HepG2 (cell line): Measurements from ENCODE around the gene SLC9A8. TPM values are rescaled to one million over a fixed set of nuclear protein-coding genes. Genes with fewer than 3 reads are reported as not detected.

ENCODE experiments used
- ELF4 ChIP-seq: sonication (generic); formaldehyde crosslinking; IDR thresholded peaks from 2 replicates; pipeline ENCODE4 v1.5.0; 2020; ENCODE audit warnings: missing genetic modification reagents, mild to moderate bottlenecking, moderate library complexity, borderline replicate concordance
- NR2C2 ChIP-seq: sonication (generic); formaldehyde crosslinking; IDR thresholded peaks from 2 replicates; pipeline ENCODE4 v1.4.0; 2020; ENCODE audit warnings: missing genetic modification reagents, mild to moderate bottlenecking, moderate library complexity, borderline replicate concordance
- ZC3H13 ChIP-seq: sonication (generic); formaldehyde crosslinking; IDR thresholded peaks from 2 replicates; pipeline ENCODE4 v1.8.1; 2023; ENCODE audit warnings: mild to moderate bottlenecking, missing genetic modification reagents, moderate library complexity
- ZNF225 ChIP-seq: sonication (generic); formaldehyde crosslinking; IDR thresholded peaks from 2 replicates; pipeline ENCODE4 v1.4.0; 2020; ENCODE audit warnings: mild to moderate bottlenecking, missing genetic modification reagents
- ZNF850 ChIP-seq: sonication (generic); formaldehyde crosslinking; conservative IDR thresholded peaks from 2 replicates; pipeline ENCODE4 v1.9.0; 2021; ENCODE audit warnings: mild to moderate bottlenecking, missing genetic modification reagents
- ZSCAN31 ChIP-seq: sonication (generic); formaldehyde crosslinking; IDR thresholded peaks from 2 replicates; pipeline ENCODE4 v1.5.0; 2020; ENCODE audit warnings: low read depth, mild to moderate bottlenecking, missing genetic modification reagents
- polyA plus RNA-seq, 8 experiments: library from polyadenylated mRNA; depleted of rRNA in 3 of 8; stranded (reverse) in 7 of 8; unstranded in 1 of 8; fragments of >200 nt; fragmentation: Illumina TruSeq in 4 of 8; extraction: Trizol in 4 of 8; gene quantifications; 2 replicates each; pipeline versions ENCODE4 v1.2.1 to v1.2.3, GENCODE V29; 2011 to 2016; ENCODE audit warnings: low read depth in 4 of 8, missing spikeins in 1 of 8, mixed read lengths in 1 of 8; ENCODE audit not compliant: insufficient read depth in 1 of 8
- total RNA-seq, 5 experiments: library from RNA; depleted of rRNA; stranded (reverse); fragments of >200 nt; fragmentation: Illumina TruSeq; extraction: Trizol; gene quantifications; 2 replicates each; pipeline ENCODE4 v1.2.3, GENCODE V29; 2016; ENCODE audit warnings: low read depth in 1 of 5
- TF ChIP-seq, protein P1 (sequence below): sonication (generic); formaldehyde crosslinking; IDR thresholded peaks from 2 replicates; pipeline ENCODE4 v1.4.0; 2020; ENCODE audit warnings: missing genetic modification reagents, borderline replicate concordance
- TF ChIP-seq, protein P2 (sequence below): sonication (generic); formaldehyde crosslinking; IDR thresholded peaks from 2 replicates; pipeline ENCODE4 v1.8.1; 2023; ENCODE audit warnings: mild to moderate bottlenecking, missing genetic modification reagents, borderline replicate concordance
- TF ChIP-seq, protein P3 (sequence below), 2 experiments: fragments of 450-650 bp in 1 of 2; sonication (generic) in 1 of 2; formaldehyde crosslinking in 1 of 2; IDR thresholded peaks; 2 replicates each; pipeline versions ENCODE4 v1.6.1 to v1.8.0; 2016 to 2022; ENCODE audit warnings: antibody characterized with exemption in 1 of 2, mild to moderate bottlenecking in 1 of 2, missing genetic modification reagents in 1 of 2

Gene SLC9A8
- total and polyA plus RNA-seq, 2 of the 13 experiments (the other 11 are each of a cell fraction or from before 2014, with no cell fraction given): 4.1 to 7.4 TPM

DNA sequence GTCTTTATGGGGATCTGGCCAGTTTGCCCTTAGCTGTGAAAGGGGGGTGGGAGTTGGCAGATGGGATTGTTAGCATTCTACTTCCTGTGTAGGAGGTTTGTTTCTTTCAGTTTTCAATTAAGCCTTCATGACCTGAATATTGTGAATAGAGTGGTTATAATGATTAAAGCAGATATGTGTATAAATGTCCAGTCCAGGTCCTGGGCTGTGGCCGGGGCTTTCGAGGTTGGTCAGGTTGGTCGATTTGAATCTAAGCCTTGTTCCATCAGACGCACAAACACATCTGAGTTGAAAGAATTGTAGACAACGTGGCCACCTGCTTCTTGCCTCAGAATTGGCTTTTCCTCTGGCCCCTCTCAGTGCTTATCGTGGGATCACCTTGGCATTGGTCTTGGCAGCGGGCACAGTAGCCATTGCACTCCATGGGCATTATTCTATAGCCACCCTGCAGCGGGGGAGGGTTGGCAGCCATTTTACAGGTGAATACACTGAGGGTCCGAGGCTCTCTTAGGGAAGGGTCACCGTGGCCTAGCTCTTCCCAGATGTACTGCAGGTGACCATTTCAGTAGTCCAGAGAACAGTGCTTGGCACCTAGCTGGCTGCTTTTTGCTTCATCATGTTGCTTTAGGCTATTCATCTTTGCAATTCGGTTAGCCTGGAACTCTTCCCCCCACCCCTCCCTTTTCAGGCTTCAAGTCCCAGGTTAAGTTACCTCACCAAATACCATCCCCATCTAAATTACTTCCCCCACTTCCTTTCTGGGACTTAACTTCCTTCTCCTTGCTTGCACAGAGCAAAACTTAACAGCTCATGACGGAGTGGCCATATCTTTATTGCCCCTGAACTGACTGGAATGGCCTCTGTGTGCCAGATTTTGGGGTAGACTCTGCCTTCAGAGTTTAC lies 124.7 kb downstream of the SLC9A8 start (continued):
- TF ChIP-seq, protein P1, sequence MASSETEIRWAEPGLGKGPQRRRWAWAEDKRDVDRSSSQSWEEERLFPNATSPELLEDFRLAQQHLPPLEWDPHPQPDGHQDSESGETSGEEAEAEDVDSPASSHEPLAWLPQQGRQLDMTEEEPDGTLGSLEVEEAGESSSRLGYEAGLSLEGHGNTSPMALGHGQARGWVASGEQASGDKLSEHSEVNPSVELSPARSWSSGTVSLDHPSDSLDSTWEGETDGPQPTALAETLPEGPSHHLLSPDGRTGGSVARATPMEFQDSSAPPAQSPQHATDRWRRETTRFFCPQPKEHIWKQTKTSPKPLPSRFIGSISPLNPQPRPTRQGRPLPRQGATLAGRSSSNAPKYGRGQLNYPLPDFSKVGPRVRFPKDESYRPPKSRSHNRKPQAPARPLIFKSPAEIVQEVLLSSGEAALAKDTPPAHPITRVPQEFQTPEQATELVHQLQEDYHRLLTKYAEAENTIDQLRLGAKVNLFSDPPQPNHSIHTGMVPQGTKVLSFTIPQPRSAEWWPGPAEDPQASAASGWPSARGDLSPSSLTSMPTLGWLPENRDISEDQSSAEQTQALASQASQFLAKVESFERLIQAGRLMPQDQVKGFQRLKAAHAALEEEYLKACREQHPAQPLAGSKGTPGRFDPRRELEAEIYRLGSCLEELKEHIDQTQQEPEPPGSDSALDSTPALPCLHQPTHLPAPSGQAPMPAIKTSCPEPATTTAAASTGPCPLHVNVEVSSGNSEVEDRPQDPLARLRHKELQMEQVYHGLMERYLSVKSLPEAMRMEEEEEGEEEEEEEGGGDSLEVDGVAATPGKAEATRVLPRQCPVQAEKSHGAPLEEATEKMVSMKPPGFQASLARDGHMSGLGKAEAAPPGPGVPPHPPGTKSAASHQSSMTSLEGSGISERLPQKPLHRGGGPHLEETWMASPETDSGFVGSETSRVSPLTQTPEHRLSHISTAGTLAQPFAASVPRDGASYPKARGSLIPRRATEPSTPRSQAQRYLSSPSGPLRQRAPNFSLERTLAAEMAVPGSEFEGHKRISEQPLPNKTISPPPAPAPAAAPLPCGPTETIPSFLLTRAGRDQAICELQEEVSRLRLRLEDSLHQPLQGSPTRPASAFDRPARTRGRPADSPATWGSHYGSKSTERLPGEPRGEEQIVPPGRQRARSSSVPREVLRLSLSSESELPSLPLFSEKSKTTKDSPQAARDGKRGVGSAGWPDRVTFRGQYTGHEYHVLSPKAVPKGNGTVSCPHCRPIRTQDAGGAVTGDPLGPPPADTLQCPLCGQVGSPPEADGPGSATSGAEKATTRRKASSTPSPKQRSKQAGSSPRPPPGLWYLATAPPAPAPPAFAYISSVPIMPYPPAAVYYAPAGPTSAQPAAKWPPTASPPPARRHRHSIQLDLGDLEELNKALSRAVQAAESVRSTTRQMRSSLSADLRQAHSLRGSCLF (CRISPR knock-in tag): no peak
- peak; percentile 16; the same call in 1 of the 2 replicates for TF ChIP-seq ELF4 (CRISPR knock-in tag)
- TF ChIP-seq, protein P2, sequence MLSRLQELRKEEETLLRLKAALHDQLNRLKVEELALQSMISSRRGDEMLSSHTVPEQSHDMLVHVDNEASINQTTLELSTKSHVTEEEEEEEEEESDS (CRISPR knock-in tag): no peak
- no peak; the same call in 1 of the 2 replicates for TF ChIP-seq NR2C2 (CRISPR knock-in tag)
- TF ChIP-seq, protein P3, sequence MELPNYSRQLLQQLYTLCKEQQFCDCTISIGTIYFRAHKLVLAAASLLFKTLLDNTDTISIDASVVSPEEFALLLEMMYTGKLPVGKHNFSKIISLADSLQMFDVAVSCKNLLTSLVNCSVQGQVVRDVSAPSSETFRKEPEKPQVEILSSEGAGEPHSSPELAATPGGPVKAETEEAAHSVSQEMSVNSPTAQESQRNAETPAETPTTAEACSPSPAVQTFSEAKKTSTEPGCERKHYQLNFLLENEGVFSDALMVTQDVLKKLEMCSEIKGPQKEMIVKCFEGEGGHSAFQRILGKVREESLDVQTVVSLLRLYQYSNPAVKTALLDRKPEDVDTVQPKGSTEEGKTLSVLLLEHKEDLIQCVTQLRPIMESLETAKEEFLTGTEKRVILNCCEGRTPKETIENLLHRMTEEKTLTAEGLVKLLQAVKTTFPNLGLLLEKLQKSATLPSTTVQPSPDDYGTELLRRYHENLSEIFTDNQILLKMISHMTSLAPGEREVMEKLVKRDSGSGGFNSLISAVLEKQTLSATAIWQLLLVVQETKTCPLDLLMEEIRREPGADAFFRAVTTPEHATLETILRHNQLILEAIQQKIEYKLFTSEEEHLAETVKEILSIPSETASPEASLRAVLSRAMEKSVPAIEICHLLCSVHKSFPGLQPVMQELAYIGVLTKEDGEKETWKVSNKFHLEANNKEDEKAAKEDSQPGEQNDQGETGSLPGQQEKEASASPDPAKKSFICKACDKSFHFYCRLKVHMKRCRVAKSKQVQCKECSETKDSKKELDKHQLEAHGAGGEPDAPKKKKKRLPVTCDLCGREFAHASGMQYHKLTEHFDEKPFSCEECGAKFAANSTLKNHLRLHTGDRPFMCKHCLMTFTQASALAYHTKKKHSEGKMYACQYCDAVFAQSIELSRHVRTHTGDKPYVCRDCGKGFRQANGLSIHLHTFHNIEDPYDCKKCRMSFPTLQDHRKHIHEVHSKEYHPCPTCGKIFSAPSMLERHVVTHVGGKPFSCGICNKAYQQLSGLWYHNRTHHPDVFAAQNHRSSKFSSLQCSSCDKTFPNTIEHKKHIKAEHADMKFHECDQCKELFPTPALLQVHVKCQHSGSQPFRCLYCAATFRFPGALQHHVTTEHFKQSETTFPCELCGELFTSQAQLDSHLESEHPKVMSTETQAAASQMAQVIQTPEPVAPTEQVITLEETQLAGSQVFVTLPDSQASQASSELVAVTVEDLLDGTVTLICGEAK (IDR thresholded peaks at IDR 0.05): no peak
- TF ChIP-seq, protein P3 (CRISPR knock-in tag; IDR thresholded peaks at IDR 0.05): 0 out of 2 replicates have a peak, but pooled peaks have one; percentile 35
- TF ChIP-seq ZNF850 (CRISPR knock-in tag): no peak
- TF ChIP-seq ZC3H13 (CRISPR knock-in tag): peak; percentile 78
- TF ChIP-seq ZNF225 (CRISPR knock-in tag): 0 out of 2 replicates have a peak, but pooled peaks have one; percentile 46
- TF ChIP-seq ZSCAN31 (CRISPR knock-in tag): 0 out of 2 replicates have a peak, but pooled peaks have one; percentile 63
